ENCODE measurements around the gene LIG1.
A peak's percentile ranks its signal among the peaks of the same experiment; 100 is the strongest.
"Not testable (repeated sequence)": the region's sequence is repeated elsewhere in the genome, so short reads cannot be mapped to it uniquely, and the experiment has no call there.

Gene LIG1

GRCh38 chr19:48094855-48095203 lies 75.3 kb downstream of the LIG1 start:
- DNase-seq: no peak
- TF ChIP-seq POLR2A (IDR thresholded peaks at IDR 0.05; ENCODE audit: low read length) (no peak), GATA1 (IDR thresholded peaks at IDR 0.05; ENCODE audit: low read depth, low read length) (no peak)

- no peak for DNase-seq
- no peak for TF ChIP-seq GATA1 (IDR thresholded peaks at IDR 0.05; ENCODE audit: low read depth, low read length)
- TF ChIP-seq POLR2A (IDR thresholded peaks at IDR 0.05; ENCODE audit: low read length): no peak
Observed at GRCh38 chr19:48094129-48094854, 75.9 kb downstream of the LIG1 start.

- DNase-seq: not testable (repeated sequence)
Observed at GRCh38 chr19:48091111-48091718, 78.9 kb downstream of the LIG1 start.

- no peak for DNase-seq
- TF ChIP-seq GATA1 (IDR thresholded peaks at IDR 0.05; ENCODE audit: low read depth, low read length) (no peak), POLR2A (IDR thresholded peaks at IDR 0.05; ENCODE audit: low read length) (no peak)
Observed at GRCh38 chr19:48090281-48090802, 79.8 kb downstream of the LIG1 start.

- not testable (repeated sequence) for DNase-seq
Observed at GRCh38 chr19:48088991-48089390, 81.2 kb downstream of the LIG1 start.

- TF ChIP-seq POLR2A (IDR thresholded peaks at IDR 0.05; ENCODE audit: low read length) (no peak), GATA1 (IDR thresholded peaks at IDR 0.05; ENCODE audit: low read depth, low read length) (no peak)
- peak in 1 of 2 experiments; percentile 6 for DNase-seq
Observed at GRCh38 chr19:48085904-48086864, 84.0 kb downstream of the LIG1 start.

GRCh38 chr19:48085076-48085475 lies 85.1 kb downstream of the LIG1 start:
- TF ChIP-seq GATA1 (IDR thresholded peaks at IDR 0.05; ENCODE audit: low read depth, low read length) (no peak), POLR2A (IDR thresholded peaks at IDR 0.05; ENCODE audit: low read length) (no peak)
- DNase-seq: no peak

- no peak for TF ChIP-seq GATA1 (IDR thresholded peaks at IDR 0.05; ENCODE audit: low read depth, low read length)
- TF ChIP-seq POLR2A (IDR thresholded peaks at IDR 0.05; ENCODE audit: low read length): no peak
- DNase-seq: no peak
Observed at GRCh38 chr19:48081106-48081505, 89.0 kb downstream of the LIG1 start.

- DNase-seq: not testable (repeated sequence)
Observed at GRCh38 chr19:48070177-48070769, 99.9 kb downstream of the LIG1 start.

- DNase-seq: no peak
- no peak for TF ChIP-seq GATA1 (IDR thresholded peaks at IDR 0.05; ENCODE audit: low read depth, low read length)
- TF ChIP-seq POLR2A (IDR thresholded peaks at IDR 0.05; ENCODE audit: low read length): no peak
Observed at GRCh38 chr19:48069435-48069834, 100.7 kb downstream of the LIG1 start.

Data from erythroblast (primary cell).